Esophagus squamous epithelium (tissue), 5 donors: Measurements from ENCODE around the gene FAM180A. TPM values are rescaled to one million over a fixed set of nuclear protein-coding genes. Genes with fewer than 3 reads are reported as not detected.
A peak's percentile ranks its signal among the peaks of the same experiment; 100 is the strongest.

Experiments
- DNase-seq: peaks from one replicate; lab custom pipeline; 2025; lab: John Stamatoyannopoulos, UW
- H3K27ac ChIP-seq, 4 donors: fragments of 200-600 bp; sonication (generic); one replicate each; pipeline ENCODE4 v1.5.1; 2016 to 2019; ENCODE audit warnings: mild to moderate bottlenecking in 1 of 4
- H3K27me3 ChIP-seq, 4 donors: fragments of 200-600 bp; sonication (generic); 1 replicate in 3 of 4; 2 replicates in 1 of 4; pipeline versions ENCODE4 v1.5.1 to v1.6.0; 2017 to 2021; ENCODE audit warnings: antibody characterized with exemption in 1 of 4
- H3K36me3 ChIP-seq, 3 donors: fragments of 200-600 bp; sonication (generic); one replicate each; pipeline ENCODE4 v1.5.1; 2016 to 2019
- H3K4me1 ChIP-seq, 3 donors: fragments of 200-600 bp; sonication (generic); one replicate each; pipeline ENCODE4 v1.5.1; 2017 to 2019
- H3K4me3 ChIP-seq, 4 donors: fragments of 200-600 bp; sonication (generic); 1 replicate in 3 of 4; 2 replicates in 1 of 4; pipeline ENCODE4 v1.5.1; 2016 to 2019; ENCODE audit warnings: mild to moderate bottlenecking in 2 of 4, moderate library complexity in 1 of 4
- H3K9me3 ChIP-seq, 3 donors: fragments of 200-600 bp; sonication (generic); one replicate each; pipeline ENCODE4 v1.5.1; 2016 to 2019
- CTCF ChIP-seq, 6 experiments: fragments of 450-650 bp in 4 of 6; fragments of 200-600 bp in 2 of 6; sonication (generic) in 2 of 6; IDR thresholded peaks; one replicate each; pipeline ENCODE4 v1.5.1; 2016 to 2019; ENCODE audit warnings: antibody characterized with exemption in 6 of 6, mild to moderate bottlenecking in 4 of 6, moderate library complexity in 4 of 6
- POLR2A ChIP-seq, 4 donors: fragments of 450-650 bp; IDR thresholded peaks; one replicate each; pipeline ENCODE4 v1.6.1; 2017; ENCODE audit warnings: antibody characterized with exemption in 4 of 4, mild to moderate bottlenecking in 4 of 4, moderate library complexity in 3 of 4
- WGBS, 2 donors: methylation state at CpG; one replicate each; pipeline ENCODE4 v1.1.5; 2018; 5-methylcytosine and 5-hydroxymethylcytosine counted together
- intact Hi-C: fragments of 100-400 bp; cut with DNase I; formaldehyde crosslinking; loops from one replicate; pipeline ENCODE4 v1.15.0; 2022
- total RNA-seq, 4 donors: library from RNA; depleted of rRNA; stranded (reverse); fragments of >200 nt; gene quantifications; one replicate each; pipeline ENCODE4 v1.1.0, GENCODE V29; 2016
- donor health status: DM: yes; HTN: yes; CAD: no.

Gene FAM180A
- total RNA-seq, 4 donors from 2014 or later = 0.38 to 5.0 (median 0.60) TPM

GRCh38 chr7:135758531-135758932 lies 9.9 kb upstream of the FAM180A start:
- Histone ChIP-seq H3K27ac (peak overlapping the region; percentile 27 to 71 (median 52)), H3K9me3 (no peaks in the 10 kb centered on the region), H3K4me3 (peak overlapping the region in 3 of 4 donors; percentile 8 to 45 (median 20)), H3K36me3 (no peaks in the 10 kb centered on the region), H3K27me3 (no peaks in the 10 kb centered on the region), H3K4me1 (peaks cover 5 to 25% (median 20%) of the 10 kb centered on the region in 3 donors)
- intact Hi-C loops = no loop called here
- WGBS, 2 donors = 11 to 14% methylated on average over 5 of the region's 5 CpGs
- DNase-seq = no peak
- TF ChIP-seq POLR2A (IDR thresholded peaks at IDR 0.05) = no peak
- TF ChIP-seq CTCF (IDR thresholded peaks at IDR 0.05) = no peak

DNA sequence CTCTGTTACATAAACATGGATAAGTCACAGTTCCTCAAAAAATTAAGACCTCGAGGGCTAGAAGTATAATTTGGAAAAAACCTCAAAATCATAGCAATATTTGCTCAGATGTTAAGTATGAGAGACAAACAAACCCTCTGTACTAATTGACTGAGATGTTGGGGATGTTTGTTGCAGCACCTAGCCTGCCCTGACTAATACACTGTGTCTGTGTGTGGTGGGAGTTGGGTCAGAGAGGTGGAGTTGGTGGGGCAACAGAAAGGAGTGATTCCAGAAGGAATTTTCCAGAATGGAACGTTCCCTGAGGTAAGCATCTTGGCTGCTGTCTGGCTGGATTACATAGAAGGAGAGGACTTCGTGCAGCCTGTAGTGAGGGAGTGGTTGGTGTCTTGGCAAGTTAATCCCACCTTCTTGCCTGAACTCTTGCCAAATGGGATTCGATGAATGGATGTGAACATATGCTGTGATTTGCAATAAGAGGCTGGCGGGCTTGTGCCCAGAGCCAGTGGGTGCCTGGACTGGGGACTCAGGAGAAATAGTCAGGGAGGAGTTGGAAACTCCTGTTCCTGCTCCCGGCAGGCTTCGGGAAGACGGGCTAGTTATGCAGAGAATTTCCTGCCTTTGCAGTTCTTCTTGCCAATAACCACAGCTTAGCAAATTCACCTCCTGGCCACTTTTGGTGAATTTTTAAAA lies 9.3 kb upstream of the FAM180A start:
- Histone ChIP-seq H3K36me3 (no peaks in the 10 kb centered on the region), H3K27me3 (no peaks in the 10 kb centered on the region), H3K9me3 (no peaks in the 10 kb centered on the region), H3K27ac (peak overlapping the region; percentile 27 to 71 (median 52)), H3K4me1 (peaks cover 5 to 25% (median 20%) of the 10 kb centered on the region in 3 donors), H3K4me3 (peak overlapping the region in 3 of 4 donors; percentile 8 to 45 (median 20))
- 14 to 35% methylated on average over 6 to 8 of the region's 8 CpGs for whole genome bisulfite sequencing, 2 donors
- DNase-seq = no peak
- no peak for TF ChIP-seq CTCF (IDR thresholded peaks at IDR 0.05)
- intact Hi-C loops = no loop called here

GRCh38 chr7:135756191-135756590 lies 7.6 kb upstream of the FAM180A start:
- Histone ChIP-seq H3K27ac (no peak overlapping the region), H3K4me3 (no peak overlapping the region), H3K4me1 (peaks cover 0 to 20% (median 11%) of the 10 kb centered on the region in 3 donors), H3K27me3 (no peaks in the 10 kb centered on the region), H3K9me3 (no peaks in the 10 kb centered on the region), H3K36me3 (no peaks in the 10 kb centered on the region)
- no peak for DNase-seq
- 17 to 37% methylated on average over 5 of the region's 5 CpGs for WGBS, 2 donors
- TF ChIP-seq CTCF (IDR thresholded peaks at IDR 0.05) = no peak
- intact Hi-C loops = no loop called here

DNA sequence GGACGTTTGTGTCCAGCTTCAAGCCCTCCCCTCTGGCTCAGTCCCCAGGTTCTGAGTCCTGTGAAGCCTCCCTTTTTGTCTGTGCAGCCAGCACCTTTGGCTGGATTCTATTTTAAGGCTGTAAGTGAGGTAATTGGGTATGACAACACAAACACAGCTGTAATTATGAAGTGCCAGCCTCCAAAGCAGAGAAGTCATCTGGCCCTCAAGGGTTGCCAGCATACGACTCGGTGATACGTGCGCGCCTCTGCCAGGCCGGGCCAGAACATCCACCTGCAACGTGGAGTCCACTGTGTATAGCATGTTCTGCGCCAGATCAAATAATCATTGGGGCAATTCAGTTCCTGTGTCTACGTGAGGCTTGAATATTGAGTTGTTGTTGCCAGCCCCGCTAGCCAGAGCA lies 6.7 kb upstream of the FAM180A start:
- H3K9me3 ChIP-seq = no peaks in the 10 kb centered on the region
- WGBS, 2 donors = 92% methylated on average over 10 to 11 of the region's 11 CpGs
- H3K4me3 ChIP-seq = no peak overlapping the region
- peaks cover 0 to 20% (median 11%) of the 10 kb centered on the region in 3 donors for H3K4me1 ChIP-seq
- TF ChIP-seq CTCF (IDR thresholded peaks at IDR 0.05) = no peak
- no peak for TF ChIP-seq POLR2A (IDR thresholded peaks at IDR 0.05)
- no peaks in the 10 kb centered on the region for H3K27me3 ChIP-seq
- intact Hi-C loops = no loop called here
- DNase-seq = no peak
- no peak overlapping the region for H3K27ac ChIP-seq
- H3K36me3 ChIP-seq = no peaks in the 10 kb centered on the region

DNA sequence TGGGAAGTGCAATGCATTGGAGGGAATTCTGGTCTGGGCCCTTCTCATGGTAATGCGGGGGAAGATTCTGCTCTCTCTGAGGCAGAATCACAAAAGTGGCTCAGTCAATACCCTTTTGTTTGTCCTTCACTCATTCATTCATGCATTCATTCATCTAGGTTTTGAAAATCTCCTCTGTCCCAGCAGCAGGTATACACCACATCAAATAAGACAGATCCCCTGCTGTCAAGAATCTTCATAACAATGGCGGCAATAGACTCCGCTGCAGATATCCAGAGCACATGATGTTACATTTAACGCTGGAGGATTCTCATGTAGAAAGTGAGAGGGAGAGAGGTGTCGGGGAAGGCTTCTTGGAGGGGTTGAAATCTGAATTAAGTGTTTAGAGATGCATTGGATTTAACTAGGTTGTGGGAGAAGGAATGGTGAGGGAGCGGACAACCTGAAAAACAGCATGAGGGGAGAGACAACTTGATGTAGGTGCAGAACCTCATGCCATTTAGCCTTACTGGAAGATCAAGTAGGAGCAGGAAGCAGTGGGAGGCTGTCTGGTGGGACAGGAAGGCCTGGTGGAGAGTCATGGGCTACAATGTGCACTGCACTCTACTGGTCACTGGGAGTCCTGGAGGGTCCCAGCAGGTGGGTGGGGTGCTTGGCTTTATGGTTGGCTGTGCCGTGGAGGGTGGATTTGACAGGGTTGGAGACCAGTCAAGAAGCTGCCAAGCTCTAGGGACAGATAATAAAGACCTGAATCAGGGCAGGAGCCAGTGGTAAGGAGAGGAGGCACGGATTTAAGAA lies 5.2 kb upstream of the FAM180A start:
- intact Hi-C loops = no loop called here
- Histone ChIP-seq H3K27ac (no peak overlapping the region), H3K9me3 (no peaks in the 10 kb centered on the region), H3K4me3 (no peak overlapping the region), H3K36me3 (no peaks in the 10 kb centered on the region), H3K4me1 (peaks cover 0 to 20% (median 17%) of the 10 kb centered on the region in 3 donors), H3K27me3 (no peaks in the 10 kb centered on the region)
- WGBS, 2 donors = 85 to 87% methylated on average over 8 of the region's 8 CpGs
- no peak for TF ChIP-seq POLR2A (IDR thresholded peaks at IDR 0.05)
- no peak for TF ChIP-seq CTCF (IDR thresholded peaks at IDR 0.05)
- DNase-seq = no peak
